Naive thymus-derived CD8-positive, alpha-beta T cell (primary cell): Measurements from ENCODE around the gene PODXL2. TPM values are rescaled to one million over a fixed set of nuclear protein-coding genes. Genes with fewer than 3 reads are reported as not detected.
"Not testable (repeated sequence)": the region's sequence is repeated elsewhere in the genome, so short reads cannot be mapped to it uniquely, and the experiment has no call there.

Experiments
- ATAC-seq, 2 donors: fragments of 150-1000 bp; cut with Tn5 transposase in 1 of 2; sonication (Bioruptor Pico), chemical (Tn5 transposase) in 1 of 2; 1 replicate in 1 of 2; 2 replicates in 1 of 2; pipeline ENCODE4 v1.10.0; 2021; ENCODE audit warnings: mild to moderate bottlenecking in 2 of 2, moderate library complexity in 2 of 2
- POLR2A ChIA-PET: fragments of 350-600 bp; sonication (Branson Sonifier 250); formaldehyde crosslinking; loops from one replicate; lab custom pipeline; 2021; ENCODE audit warnings: antibody characterized with exemption; lab: Charles Lee
- DNase-seq, 10 donors: peaks; one replicate each; pipeline versions ENCODE4 v3.0.0 to v3.0.0-alpha.2; 2020 to 2022
- H3K27ac Mint-ChIP-seq, 10 donors: one replicate each; pipeline ENCODE4 v1.8.0; 2020 to 2022; ENCODE audit warnings: mild to moderate bottlenecking in 10 of 10, mixed read lengths in 10 of 10, moderate library complexity in 4 of 10, inconsistent platforms in 1 of 10
- H3K27me3 Mint-ChIP-seq, 5 donors: one replicate each; pipeline ENCODE4 v1.8.0; 2021 to 2022; ENCODE audit warnings: mixed read lengths in 5 of 5
- H3K36me3 Mint-ChIP-seq, 3 donors: one replicate each; pipeline ENCODE4 v1.8.0; 2020 to 2022; ENCODE audit warnings: mixed read lengths in 3 of 3, mild to moderate bottlenecking in 2 of 3, inconsistent platforms in 1 of 3
- H3K4me1 Mint-ChIP-seq, 4 donors: one replicate each; pipeline ENCODE4 v1.8.0; 2021 to 2022; ENCODE audit warnings: mixed read lengths in 4 of 4
- H3K4me3 Mint-ChIP-seq, 10 donors: one replicate each; pipeline ENCODE4 v1.8.0; 2020 to 2022; ENCODE audit warnings: mild to moderate bottlenecking in 10 of 10, mixed read lengths in 10 of 10, moderate library complexity in 6 of 10, inconsistent platforms in 1 of 10
- H3K9me3 Mint-ChIP-seq, 9 donors: one replicate each; pipeline ENCODE4 v1.8.0; 2020 to 2022; ENCODE audit warnings: mixed read lengths in 9 of 9, mild to moderate bottlenecking in 3 of 9, inconsistent platforms in 1 of 9, moderate library complexity in 1 of 9
- polyA plus RNA-seq, 3 donors: library from polyadenylated mRNA; unstranded; fragments of 300-500 nt; fragmentation: Illumina TruSeq; gene quantifications; one replicate each; pipeline ENCODE4 v1.2.3, GENCODE V29; 2021
- total RNA-seq, 8 experiments: library from RNA in 2 of 8; stranded (reverse) in 2 of 8; gene quantifications; one replicate each; pipeline ENCODE4 v1.2.3 and lab custom pipeline; 2021 to 2026

The PODXL2 gene
- total and polyA plus RNA-seq, 5 experiments from 2014 or later = 0.66 to 4.1 (median 2.6) TPM

DNA sequence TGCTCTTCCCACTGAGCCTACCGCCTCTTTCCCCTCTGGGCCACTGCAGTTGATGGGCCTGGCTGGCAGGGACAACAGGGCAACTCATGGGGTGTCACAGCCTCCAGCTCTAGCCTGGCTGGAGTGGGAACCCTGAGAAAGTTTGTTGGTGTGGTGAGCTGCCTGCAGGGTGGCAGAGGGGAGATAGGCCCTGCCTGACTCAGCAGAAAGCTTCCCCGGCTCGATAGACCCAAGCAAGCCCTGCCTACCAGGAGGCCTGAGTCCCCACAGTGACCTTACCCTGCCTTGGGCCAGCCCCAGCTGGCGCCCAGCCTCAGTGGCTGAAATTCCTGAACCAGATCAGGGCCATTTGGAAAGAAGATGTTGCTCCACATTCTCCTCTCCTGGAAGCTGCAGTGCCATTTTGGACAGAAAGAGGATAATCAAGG, 73.2 kb downstream of the PODXL2 start:
- Mint-ChIP-seq H3K27ac (no peak overlapping the region), H3K4me1 (peaks cover 0 to 4% (median 2%) of the 10 kb centered on the region in 4 donors), H3K4me3 (no peak overlapping the region), H3K27me3 (peaks cover 0 to 4% (median 0%) of the 10 kb centered on the region in 5 donors), H3K36me3 (no peaks in the 10 kb centered on the region), H3K9me3 (peaks cover 0 to 11% (median 4%) of the 10 kb centered on the region in 9 donors)
- DNase-seq (no peak), ATAC-seq (no peak)
- POLR2A ChIA-PET = no interaction called here

DNA sequence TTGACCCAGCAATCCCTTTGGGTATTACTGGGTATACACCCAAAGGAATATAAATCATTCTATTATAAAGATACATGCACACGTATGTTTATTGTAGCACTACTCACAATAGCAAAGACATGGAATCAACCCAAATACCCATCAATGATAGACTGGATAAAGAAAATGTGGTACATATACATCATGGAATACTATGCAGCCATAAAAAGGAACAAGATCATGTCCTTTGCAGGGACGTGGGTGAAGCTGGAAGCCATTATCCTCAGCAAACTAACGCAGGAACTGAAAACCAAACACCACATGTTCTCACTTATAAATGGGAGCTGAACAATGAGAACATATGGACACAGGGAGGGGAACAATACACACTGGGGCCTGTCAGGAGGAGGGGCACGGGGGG, 75.9 kb downstream of the PODXL2 start:
- H3K27me3 Mint-ChIP-seq, H3K4me1 Mint-ChIP-seq, POLR2A ChIA-PET, ATAC-seq, H3K27ac Mint-ChIP-seq, H3K36me3 Mint-ChIP-seq, H3K4me3 Mint-ChIP-seq, DNase-seq: not testable (repeated sequence)
- peaks cover 0 to 11% (median 4%) of the 10 kb centered on the region in 9 donors for H3K9me3 Mint-ChIP-seq

GRCh38 chr3:127706312-127706711, 77.3 kb downstream of the PODXL2 start:
- ATAC-seq = no peak
- H3K27me3 Mint-ChIP-seq = peaks cover 0 to 4% (median 0%) of the 10 kb centered on the region in 5 donors
- no peak overlapping the region for H3K4me3 Mint-ChIP-seq
- no peak for DNase-seq
- H3K27ac Mint-ChIP-seq = peak overlapping the region in 1 of 10 donors; percentile 55
- H3K4me1 Mint-ChIP-seq = no peaks in the 10 kb centered on the region
- peaks cover 0 to 11% (median 4%) of the 10 kb centered on the region in 9 donors for H3K9me3 Mint-ChIP-seq
- POLR2A ChIA-PET = no interaction called here
- H3K36me3 Mint-ChIP-seq = no peaks in the 10 kb centered on the region

DNA sequence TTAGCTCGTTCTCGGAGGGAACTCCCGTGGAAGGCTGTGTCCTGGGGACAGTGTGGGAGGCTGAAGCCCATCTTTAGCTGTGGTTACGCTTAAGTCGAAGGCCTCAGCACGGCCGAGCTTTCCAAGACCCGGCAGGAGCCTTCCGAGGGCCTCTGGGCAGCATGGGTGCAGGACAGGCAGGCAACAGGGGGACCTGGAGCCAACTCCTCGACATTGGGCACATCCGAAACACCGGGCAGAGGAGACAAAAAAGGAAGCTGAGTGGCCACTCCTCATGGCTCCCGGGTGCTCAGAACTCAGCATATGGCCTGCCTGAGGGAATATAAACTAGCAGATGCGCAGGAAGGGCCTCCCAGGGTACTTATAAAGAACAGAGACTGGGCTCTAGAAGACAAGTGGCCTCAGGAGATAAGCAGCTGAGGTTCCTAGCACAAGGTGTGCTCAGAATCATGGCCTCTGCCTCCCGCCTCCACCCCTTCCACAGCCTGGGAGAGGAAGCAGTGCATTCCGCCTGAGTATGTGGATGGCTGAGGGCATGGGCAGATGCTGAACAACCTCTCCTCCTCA, 77.9 kb downstream of the PODXL2 start:
- POLR2A ChIA-PET = no interaction called here
- DNase-seq (peak in 1 of 10 donors; percentile 59), ATAC-seq (no peak)
- Mint-ChIP-seq H3K9me3 (peaks cover 0 to 11% (median 4%) of the 10 kb centered on the region in 9 donors), H3K4me1 (no peaks in the 10 kb centered on the region), H3K4me3 (no peak overlapping the region), H3K36me3 (no peaks in the 10 kb centered on the region), H3K27ac (no peak overlapping the region), H3K27me3 (peaks cover 0 to 4% (median 0%) of the 10 kb centered on the region in 5 donors)

GRCh38 chr3:127707851-127708411, 78.9 kb downstream of the PODXL2 start:
- Mint-ChIP-seq H3K4me3 (no peak overlapping the region), H3K4me1 (no peaks in the 10 kb centered on the region), H3K27me3 (peaks cover 0 to 4% (median 0%) of the 10 kb centered on the region in 5 donors), H3K9me3 (peaks cover 0 to 11% (median 4%) of the 10 kb centered on the region in 9 donors), H3K36me3 (no peaks in the 10 kb centered on the region), H3K27ac (no peak overlapping the region)
- DNase-seq = no peak
- POLR2A ChIA-PET = no interaction called here
- ATAC-seq = no peak

GRCh38 chr3:127708837-127709236, 79.9 kb downstream of the PODXL2 start:
- no peaks in the 10 kb centered on the region for H3K4me1 Mint-ChIP-seq
- POLR2A ChIA-PET = no interaction called here
- H3K36me3 Mint-ChIP-seq = no peaks in the 10 kb centered on the region
- ATAC-seq (no peak), DNase-seq (no peak)
- peaks cover 0 to 4% (median under 1%) of the 10 kb centered on the region in 9 donors for H3K9me3 Mint-ChIP-seq
- H3K4me3 Mint-ChIP-seq = no peak overlapping the region
- H3K27ac Mint-ChIP-seq = no peak overlapping the region
- H3K27me3 Mint-ChIP-seq = no peaks in the 10 kb centered on the region

DNA sequence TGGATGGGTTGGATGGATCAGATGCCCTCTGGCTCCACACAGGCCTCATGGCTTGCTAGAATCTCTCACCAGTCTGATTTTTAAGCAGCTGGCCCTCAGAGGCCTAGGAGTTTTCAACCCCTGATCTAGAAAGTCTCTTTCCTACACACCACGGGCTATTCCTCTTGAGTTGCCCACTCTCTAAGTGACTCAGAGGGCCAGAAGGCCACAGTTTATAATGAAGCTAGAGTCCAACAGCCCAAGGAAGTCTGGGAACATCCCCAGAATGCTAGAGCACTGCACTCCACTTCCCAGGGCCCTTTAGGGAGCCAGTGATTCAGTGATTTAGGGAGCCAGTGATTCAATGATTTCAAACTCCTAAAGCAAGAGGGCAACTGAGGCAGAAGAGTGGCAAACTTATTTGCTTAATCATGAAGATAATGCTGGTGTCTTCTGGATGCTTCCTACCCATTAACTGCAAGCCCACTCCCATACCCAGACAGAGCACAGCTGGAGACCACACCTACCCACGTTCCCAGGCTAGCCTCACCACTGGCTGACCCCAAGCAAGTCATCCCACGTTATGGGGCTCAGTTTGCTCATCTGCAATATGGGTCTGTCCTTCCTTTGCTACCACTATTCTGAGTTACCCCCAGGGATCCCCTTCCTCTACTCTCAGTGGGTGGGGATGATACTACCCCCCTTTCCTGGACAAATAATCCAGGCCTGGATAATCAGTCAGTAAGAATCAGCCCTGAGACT, 80.5 kb downstream of the PODXL2 start:
- ATAC-seq (no peak), DNase-seq (no peak)
- Mint-ChIP-seq H3K36me3 (no peaks in the 10 kb centered on the region), H3K4me1 (no peaks in the 10 kb centered on the region), H3K27me3 (peaks cover 0 to 1% (median 0%) of the 10 kb centered on the region in 5 donors), H3K27ac (no peak overlapping the region), H3K9me3 (peaks cover 0 to 3% (median 0%) of the 10 kb centered on the region in 9 donors), H3K4me3 (no peak overlapping the region)
- POLR2A ChIA-PET = no interaction called here

DNA sequence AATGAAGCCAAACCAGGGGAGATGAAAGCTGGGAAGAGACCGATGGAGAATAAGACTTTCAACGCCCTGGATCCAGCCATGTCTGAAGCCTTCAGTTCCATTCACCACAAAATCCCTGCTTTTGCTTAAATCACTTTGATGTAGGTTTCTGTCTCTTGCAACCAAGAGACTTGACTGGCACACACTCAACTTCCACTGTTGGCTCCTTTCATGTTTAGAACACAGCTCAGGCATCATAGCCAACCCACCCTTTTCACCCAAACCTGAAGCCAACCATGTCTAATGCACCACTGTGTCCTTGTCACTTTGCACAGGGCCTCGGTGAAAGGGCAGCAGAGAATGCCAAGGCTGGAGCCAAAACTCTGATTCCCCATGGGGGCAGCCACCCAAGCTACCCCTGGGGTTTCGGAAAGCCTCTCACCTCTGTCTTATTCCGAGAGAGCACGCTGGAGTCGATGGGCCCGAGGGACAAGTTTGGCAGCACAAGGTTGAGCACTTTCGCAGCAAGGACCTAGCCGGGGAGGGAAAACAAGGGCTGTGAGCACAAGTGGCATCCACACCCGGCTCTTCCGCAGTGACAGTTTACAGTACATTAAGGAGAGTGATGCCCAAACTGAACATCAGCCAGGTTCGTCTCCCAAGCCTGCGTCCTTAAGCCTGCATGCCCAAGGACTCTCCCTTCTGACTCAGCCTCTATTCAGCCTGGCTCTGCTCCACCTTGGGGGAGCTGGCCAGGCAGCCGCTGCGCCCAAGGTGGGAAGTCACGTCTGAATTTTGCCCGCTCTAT, 81.4 kb downstream of the PODXL2 start:
- peaks cover 0 to 2% (median 0%) of the 10 kb centered on the region in 5 donors for H3K27me3 Mint-ChIP-seq
- DNase-seq (no peak), ATAC-seq (no peak)
- no peaks in the 10 kb centered on the region for H3K9me3 Mint-ChIP-seq
- H3K27ac Mint-ChIP-seq = no peak overlapping the region
- no peaks in the 10 kb centered on the region for H3K4me1 Mint-ChIP-seq
- H3K36me3 Mint-ChIP-seq = no peaks in the 10 kb centered on the region
- no peak overlapping the region for H3K4me3 Mint-ChIP-seq
- POLR2A ChIA-PET = no interaction called here

DNA sequence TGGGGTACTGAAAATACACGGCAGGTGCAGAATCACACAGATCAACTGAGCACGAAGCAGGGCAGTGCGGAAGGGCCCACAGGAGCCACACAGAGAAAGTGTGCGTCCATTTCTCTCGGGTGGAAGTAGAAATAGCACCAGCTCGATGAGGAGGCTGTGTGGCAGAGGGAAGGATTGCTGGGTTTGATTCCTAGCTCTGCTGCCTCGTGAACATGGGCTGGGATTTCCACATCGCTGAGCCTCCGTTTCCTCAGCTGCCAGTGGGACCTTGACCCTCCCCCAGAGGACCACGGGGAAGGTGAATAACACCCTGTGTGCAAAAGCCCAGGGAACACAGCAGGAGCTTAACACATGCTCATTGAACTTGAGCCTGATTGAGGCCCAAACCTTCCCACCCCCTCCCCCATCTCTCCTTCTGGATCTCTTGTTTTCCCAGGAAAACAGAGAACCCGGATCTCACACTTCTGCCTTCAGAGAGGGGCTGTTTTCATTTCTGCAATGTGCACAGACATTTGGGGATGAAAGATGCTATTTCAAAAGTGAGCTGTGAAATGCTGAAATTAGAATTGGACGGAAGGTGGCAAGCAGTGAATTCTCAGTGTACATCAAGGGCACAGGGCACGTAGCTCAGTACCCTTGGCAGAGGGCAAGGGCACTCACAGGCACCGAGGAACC, 82.2 kb downstream of the PODXL2 start:
- H3K4me3 Mint-ChIP-seq = no peak overlapping the region
- H3K27me3 Mint-ChIP-seq = peaks cover 0 to 4% (median 0%) of the 10 kb centered on the region in 5 donors
- no peaks in the 10 kb centered on the region for H3K36me3 Mint-ChIP-seq
- no peaks in the 10 kb centered on the region for H3K9me3 Mint-ChIP-seq
- POLR2A ChIA-PET = no interaction called here
- H3K4me1 Mint-ChIP-seq = no peaks in the 10 kb centered on the region
- no peak overlapping the region for H3K27ac Mint-ChIP-seq
- no peak for ATAC-seq
- no peak for DNase-seq

- Mint-ChIP-seq H3K36me3 (no peaks in the 10 kb centered on the region), H3K27ac (no peak overlapping the region), H3K27me3 (peaks cover 0 to 5% (median 0%) of the 10 kb centered on the region in 5 donors), H3K4me3 (no peak overlapping the region), H3K4me1 (no peaks in the 10 kb centered on the region), H3K9me3 (no peaks in the 10 kb centered on the region)
- DNase-seq = no peak
- POLR2A ChIA-PET = no interaction called here
- no peak for ATAC-seq
Observed at GRCh38 chr3:127711896-127712295, 82.9 kb downstream of the PODXL2 start.

DNA sequence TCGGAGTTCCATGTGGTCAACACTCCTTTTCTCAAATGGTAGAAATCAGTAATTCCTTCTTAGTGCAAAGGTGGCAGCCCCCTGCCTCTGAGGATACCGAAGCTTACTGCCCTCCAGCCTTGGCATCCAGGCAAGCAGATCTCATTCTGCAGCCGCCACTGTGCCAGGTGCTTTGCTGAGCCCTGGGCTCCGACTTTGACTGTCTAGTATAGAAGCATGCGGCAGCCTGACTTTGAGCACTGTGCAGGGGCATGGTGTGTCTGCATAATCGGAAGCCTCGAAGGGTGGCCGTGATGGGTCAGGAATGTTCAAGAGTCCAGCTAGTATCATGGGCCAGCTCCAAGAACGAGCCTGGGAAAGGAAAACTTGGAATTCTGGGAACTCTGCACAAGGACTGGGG, 83.5 kb downstream of the PODXL2 start:
- Mint-ChIP-seq H3K4me3 (no peak overlapping the region), H3K4me1 (no peaks in the 10 kb centered on the region), H3K27ac (no peak overlapping the region), H3K36me3 (no peaks in the 10 kb centered on the region), H3K27me3 (peaks cover 0 to 5% (median 0%) of the 10 kb centered on the region in 5 donors), H3K9me3 (no peaks in the 10 kb centered on the region)
- POLR2A ChIA-PET = no interaction called here
- ATAC-seq (no peak), DNase-seq (no peak)
